ENCODE data around the gene TXNDC15.

The TXNDC15 gene

DNA sequence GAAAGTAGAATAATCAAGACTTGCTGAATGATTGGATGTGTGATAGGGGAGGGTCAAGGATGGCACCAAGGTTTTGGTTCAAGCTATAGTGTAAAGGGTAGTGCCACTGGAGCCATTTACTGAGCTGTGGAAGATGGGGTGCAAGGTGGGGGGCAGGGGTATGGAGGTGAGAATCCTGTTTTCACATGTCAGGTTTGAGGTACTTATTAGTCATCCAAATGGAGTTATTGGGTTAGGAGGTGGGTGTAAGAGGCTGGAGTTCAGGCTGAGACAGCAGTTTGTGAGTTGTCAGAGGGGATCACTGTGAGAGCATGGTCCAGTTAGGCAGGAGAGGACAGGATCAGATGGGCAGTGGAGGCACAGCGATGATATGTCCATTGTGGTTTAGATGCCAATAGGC lies 39.6 kb downstream of the TXNDC15 start:
- DNase-seq: no peak
- H3K27me3 ChIP-seq (replicated peaks; ENCODE audit: control insufficient read depth, insufficient read depth, low read length, poor library complexity, severe bottlenecking): no peaks in the 10 kb centered on the region
- peaks cover 24% of the 10 kb centered on the region for H3K36me3 ChIP-seq (ENCODE audit: control insufficient read depth, insufficient read depth, low read length)

DNA sequence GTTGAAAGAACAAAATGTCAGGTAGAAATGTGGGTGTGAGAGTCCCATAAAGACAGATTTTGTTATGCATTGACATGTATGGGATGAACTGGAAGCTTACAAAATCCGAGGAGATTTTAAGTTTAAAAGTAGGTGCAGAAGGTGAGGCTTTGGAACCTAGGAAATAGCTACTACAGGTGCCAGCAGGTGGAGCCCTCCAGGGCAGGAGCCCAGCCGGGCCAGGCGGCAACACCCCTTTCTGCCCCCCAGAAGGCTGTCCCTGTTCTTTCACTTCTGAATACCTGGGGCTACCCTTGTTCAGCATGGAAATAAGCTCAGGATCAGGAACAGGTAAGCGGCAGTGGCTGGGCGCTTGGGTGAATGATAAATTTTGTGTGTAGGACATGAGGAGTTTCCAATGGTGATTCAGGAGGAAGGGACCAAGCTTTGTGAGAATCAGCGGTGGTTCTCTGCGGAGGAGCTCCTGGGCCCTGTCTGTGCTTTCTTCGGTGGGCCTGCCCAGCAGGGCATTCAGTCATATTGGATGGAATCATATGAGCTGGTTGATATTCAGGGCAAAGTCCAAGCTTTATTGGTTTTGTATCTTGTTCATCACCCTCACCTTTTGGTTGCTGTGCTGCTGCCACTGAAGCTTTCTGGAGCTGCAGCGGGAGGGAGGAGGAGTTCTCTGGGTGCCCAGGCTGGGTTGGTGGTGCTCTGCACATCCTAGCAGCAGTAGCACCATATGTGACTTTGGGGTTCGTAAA lies 43.1 kb downstream of the TXNDC15 start:
- Histone ChIP-seq H3K27me3 (replicated peaks; ENCODE audit: control insufficient read depth, insufficient read depth, low read length, poor library complexity, severe bottlenecking) (no peaks in the 10 kb centered on the region), H3K4me3 (ENCODE audit: insufficient read depth, low read depth, low read length, poor library complexity, severe bottlenecking) (no peak overlapping the region), H3K9me3 (ENCODE audit: control insufficient read depth, low read length) (no peaks in the 10 kb centered on the region), H3K27ac (ENCODE audit: insufficient read depth, low read length, poor library complexity, severe bottlenecking) (no peak overlapping the region), H3K4me1 (ENCODE audit: control insufficient read depth, insufficient read depth, low read length, poor library complexity, severe bottlenecking) (no peaks in the 10 kb centered on the region), H3K36me3 (ENCODE audit: control insufficient read depth, insufficient read depth, low read length) (peaks cover 19% of the 10 kb centered on the region)
- DNase-seq: no peak

More for the DNA sequence above, 39.6 kb downstream of the TXNDC15 start:
- Histone ChIP-seq H3K4me1 (ENCODE audit: control insufficient read depth, insufficient read depth, low read length, poor library complexity, severe bottlenecking) (no peaks in the 10 kb centered on the region), H3K4me3 (ENCODE audit: insufficient read depth, low read depth, low read length, poor library complexity, severe bottlenecking) (no peak overlapping the region), H3K9me3 (ENCODE audit: control insufficient read depth, low read length) (no peaks in the 10 kb centered on the region), H3K27ac (ENCODE audit: insufficient read depth, low read length, poor library complexity, severe bottlenecking) (no peak overlapping the region)

DNA sequence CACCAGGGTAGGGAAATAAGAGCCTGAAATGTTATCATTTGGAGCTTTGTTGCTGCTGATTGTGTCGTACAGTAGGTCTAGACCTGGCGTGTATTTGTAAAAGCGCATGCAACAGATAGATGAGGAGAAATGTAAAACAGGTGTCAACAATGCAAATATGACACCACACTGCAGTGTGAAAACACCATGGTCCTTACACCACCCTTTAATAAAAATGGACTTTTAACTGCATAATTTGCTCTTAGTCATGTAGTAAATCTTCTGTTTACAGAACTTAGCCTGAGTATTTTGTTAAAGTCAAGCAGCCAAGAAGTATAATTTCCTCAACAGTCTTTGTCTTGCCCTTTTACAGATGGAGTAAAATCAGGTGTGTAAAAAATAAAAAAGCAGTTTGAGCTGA lies 44.7 kb downstream of the TXNDC15 start:
- Histone ChIP-seq H3K27ac (ENCODE audit: insufficient read depth, low read length, poor library complexity, severe bottlenecking) (no peak overlapping the region), H3K4me3 (ENCODE audit: insufficient read depth, low read depth, low read length, poor library complexity, severe bottlenecking) (no peak overlapping the region), H3K4me1 (ENCODE audit: control insufficient read depth, insufficient read depth, low read length, poor library complexity, severe bottlenecking) (no peaks in the 10 kb centered on the region), H3K36me3 (ENCODE audit: control insufficient read depth, insufficient read depth, low read length) (peaks cover 20% of the 10 kb centered on the region), H3K27me3 (replicated peaks; ENCODE audit: control insufficient read depth, insufficient read depth, low read length, poor library complexity, severe bottlenecking) (no peaks in the 10 kb centered on the region), H3K9me3 (ENCODE audit: control insufficient read depth, low read length) (no peaks in the 10 kb centered on the region)
- DNase-seq: no peak

DNA sequence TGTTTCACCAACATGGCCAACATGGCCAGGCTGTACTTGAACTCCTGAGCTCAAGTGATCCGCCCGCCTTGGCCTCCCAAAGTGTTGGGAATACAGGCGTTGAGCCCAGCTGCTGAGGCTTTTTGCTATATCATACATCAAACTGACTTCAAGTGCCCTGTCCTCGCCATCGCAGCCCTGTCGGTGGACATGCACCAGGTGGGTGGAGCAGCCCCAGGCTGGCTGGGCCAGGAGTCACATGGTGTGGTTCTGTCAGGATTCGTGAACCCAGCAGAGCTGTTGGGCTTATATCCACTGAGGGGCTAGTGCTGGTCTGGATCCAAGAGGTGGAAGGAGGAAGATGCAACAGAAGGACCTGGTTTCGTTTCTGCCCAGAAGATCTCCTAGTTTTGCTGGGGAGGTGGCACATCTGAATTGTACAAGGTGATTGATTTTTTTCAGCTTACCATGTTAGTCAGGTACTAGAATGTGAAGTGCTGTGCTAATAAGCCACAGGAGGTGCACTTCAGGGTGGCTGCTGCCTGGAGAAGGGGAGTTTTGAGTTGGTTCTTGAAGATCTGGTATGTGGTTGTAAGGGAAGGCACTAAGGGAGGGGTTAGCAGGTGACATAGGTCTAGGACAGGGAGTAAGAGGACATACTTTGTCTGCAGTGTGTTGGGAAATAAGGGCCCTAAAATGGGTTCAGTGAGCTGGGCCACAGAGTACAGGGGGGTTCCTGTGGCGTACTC lies 46.8 kb downstream of the TXNDC15 start:
- Histone ChIP-seq H3K9me3 (ENCODE audit: control insufficient read depth, low read length) (no peaks in the 10 kb centered on the region), H3K4me1 (ENCODE audit: control insufficient read depth, insufficient read depth, low read length, poor library complexity, severe bottlenecking) (no peaks in the 10 kb centered on the region), H3K27me3 (replicated peaks; ENCODE audit: control insufficient read depth, insufficient read depth, low read length, poor library complexity, severe bottlenecking) (no peaks in the 10 kb centered on the region), H3K4me3 (ENCODE audit: insufficient read depth, low read depth, low read length, poor library complexity, severe bottlenecking) (no peak overlapping the region), H3K27ac (ENCODE audit: insufficient read depth, low read length, poor library complexity, severe bottlenecking) (no peak overlapping the region), H3K36me3 (ENCODE audit: control insufficient read depth, insufficient read depth, low read length) (peaks cover 11% of the 10 kb centered on the region)
- no peak for DNase-seq

DNA sequence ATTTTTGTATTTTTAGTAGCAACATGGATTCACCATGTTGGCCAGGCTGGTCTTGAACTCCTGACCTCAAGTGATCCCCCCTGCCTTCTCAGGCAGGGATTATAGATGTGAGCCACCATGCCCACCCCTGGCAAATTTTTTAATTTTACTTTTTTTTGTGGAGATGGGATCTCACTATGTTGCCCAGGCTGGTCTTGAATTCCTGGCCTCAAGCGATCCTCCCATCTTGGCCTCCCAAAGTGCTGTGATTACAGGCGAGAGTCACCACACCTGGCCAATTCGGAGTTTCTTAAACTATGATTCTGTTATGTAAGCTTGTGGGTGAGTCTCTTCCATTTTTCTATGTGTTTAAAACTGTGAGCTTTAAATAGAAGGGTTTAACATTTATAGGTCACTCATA lies 58.3 kb downstream of the TXNDC15 start:
- H3K9me3 ChIP-seq (ENCODE audit: control insufficient read depth, low read length): no peaks in the 10 kb centered on the region
- no peaks in the 10 kb centered on the region for H3K27me3 ChIP-seq (replicated peaks; ENCODE audit: control insufficient read depth, insufficient read depth, low read length, poor library complexity, severe bottlenecking)
- DNase-seq: no peak
- no peak overlapping the region for H3K4me3 ChIP-seq (ENCODE audit: insufficient read depth, low read depth, low read length, poor library complexity, severe bottlenecking)
- H3K36me3 ChIP-seq (ENCODE audit: control insufficient read depth, insufficient read depth, low read length): peaks cover 8% of the 10 kb centered on the region
- H3K4me1 ChIP-seq (ENCODE audit: control insufficient read depth, insufficient read depth, low read length, poor library complexity, severe bottlenecking): no peaks in the 10 kb centered on the region
- H3K27ac ChIP-seq (ENCODE audit: insufficient read depth, low read length, poor library complexity, severe bottlenecking): no peak overlapping the region

DNA sequence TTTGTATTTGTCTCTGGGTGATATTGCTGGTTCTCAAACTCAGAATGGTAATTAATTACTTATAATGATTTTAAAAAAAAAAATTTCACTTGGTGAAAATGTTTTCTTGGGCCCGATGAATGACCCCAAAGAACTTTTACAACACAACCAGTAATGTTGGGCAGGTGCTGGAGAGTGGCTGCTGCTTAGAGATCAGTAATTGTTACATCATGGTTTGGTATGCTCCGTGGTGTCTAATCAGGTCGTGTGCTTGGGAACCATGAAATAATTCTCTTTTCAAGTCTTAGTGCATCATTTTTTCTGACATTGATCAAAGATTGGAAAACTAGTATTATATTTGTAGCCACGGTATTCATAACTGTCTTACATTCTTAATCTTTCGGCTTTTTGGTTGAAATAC lies 60.0 kb downstream of the TXNDC15 start:
- Histone ChIP-seq H3K4me3 (ENCODE audit: insufficient read depth, low read depth, low read length, poor library complexity, severe bottlenecking) (no peak overlapping the region), H3K4me1 (ENCODE audit: control insufficient read depth, insufficient read depth, low read length, poor library complexity, severe bottlenecking) (no peaks in the 10 kb centered on the region), H3K9me3 (ENCODE audit: control insufficient read depth, low read length) (no peaks in the 10 kb centered on the region), H3K36me3 (ENCODE audit: control insufficient read depth, insufficient read depth, low read length) (peaks cover 9% of the 10 kb centered on the region), H3K27me3 (replicated peaks; ENCODE audit: control insufficient read depth, insufficient read depth, low read length, poor library complexity, severe bottlenecking) (no peaks in the 10 kb centered on the region), H3K27ac (ENCODE audit: insufficient read depth, low read length, poor library complexity, severe bottlenecking) (no peak overlapping the region)
- no peak for DNase-seq

DNA sequence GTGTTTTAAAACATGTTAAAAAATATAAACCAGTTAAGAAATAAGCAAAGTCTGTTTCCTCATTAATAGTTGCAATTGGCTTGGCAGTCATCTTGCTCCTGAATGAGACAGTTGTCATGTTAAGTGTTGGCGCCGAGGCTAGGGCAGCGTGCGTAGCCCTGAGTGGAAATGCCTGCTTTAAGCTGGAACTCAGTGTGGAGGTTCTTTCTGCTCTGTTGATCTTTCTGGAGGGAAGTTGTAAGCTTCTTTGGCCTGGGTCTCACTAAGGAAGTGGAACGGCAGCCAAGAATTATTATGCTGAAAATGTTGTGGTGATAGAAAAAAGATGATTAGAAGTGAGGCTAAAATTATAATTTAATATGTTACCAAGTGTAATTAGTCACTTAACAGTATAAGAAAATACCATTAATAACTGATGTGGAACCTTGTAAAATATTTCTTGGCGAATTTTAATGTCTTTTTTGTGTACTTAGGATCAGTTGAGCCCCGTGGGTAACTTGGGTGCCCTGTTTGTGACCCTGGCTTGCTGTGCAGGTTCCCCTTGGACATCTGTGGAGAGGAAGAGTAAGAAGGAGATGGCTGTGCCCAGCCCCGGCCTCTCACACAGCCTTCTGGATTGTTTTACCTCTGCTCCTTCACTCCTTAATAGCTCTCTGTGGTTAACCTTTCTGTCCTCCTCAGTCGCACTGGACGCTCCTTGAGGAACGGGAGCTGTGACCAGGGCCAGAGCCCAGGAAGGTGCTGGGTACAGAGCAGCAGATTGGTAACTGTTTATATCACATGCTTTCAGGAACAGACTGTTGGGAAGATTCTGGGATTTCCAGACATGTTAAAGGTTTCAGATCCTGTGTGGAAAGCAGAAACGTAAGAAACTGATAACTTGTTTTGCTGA lies 61.8 kb downstream of the TXNDC15 start:
- no peaks in the 10 kb centered on the region for H3K27me3 ChIP-seq (replicated peaks; ENCODE audit: control insufficient read depth, insufficient read depth, low read length, poor library complexity, severe bottlenecking)
- H3K4me1 ChIP-seq (ENCODE audit: control insufficient read depth, insufficient read depth, low read length, poor library complexity, severe bottlenecking): no peaks in the 10 kb centered on the region
- H3K27ac ChIP-seq (ENCODE audit: insufficient read depth, low read length, poor library complexity, severe bottlenecking): no peak overlapping the region
- peaks cover 15% of the 10 kb centered on the region for H3K36me3 ChIP-seq (ENCODE audit: control insufficient read depth, insufficient read depth, low read length)
- H3K4me3 ChIP-seq (ENCODE audit: insufficient read depth, low read depth, low read length, poor library complexity, severe bottlenecking): no peak overlapping the region
- no peaks in the 10 kb centered on the region for H3K9me3 ChIP-seq (ENCODE audit: control insufficient read depth, low read length)
- DNase-seq: no peak

DNA sequence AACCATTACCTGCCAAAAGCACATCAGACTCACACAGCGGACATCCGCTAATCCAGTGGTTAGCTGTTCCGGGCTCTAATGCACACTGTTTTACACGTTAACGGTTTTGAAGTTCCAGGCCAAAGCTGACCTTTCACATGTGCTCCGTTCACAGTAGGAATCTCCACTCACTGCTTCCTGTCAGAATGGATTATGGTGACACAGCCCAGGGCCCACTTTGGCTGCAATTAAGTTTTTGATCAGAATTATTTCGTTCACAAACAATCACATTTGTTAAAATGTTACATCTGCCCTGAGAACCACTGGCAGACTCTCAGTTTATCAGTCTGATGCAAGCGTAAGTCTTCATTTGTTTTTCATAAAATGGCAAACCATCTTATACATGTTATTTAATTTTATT lies 63.4 kb downstream of the TXNDC15 start:
- DNase-seq: no peak
- H3K36me3 ChIP-seq (ENCODE audit: control insufficient read depth, insufficient read depth, low read length): peaks cover 13% of the 10 kb centered on the region
- no peaks in the 10 kb centered on the region for H3K27me3 ChIP-seq (replicated peaks; ENCODE audit: control insufficient read depth, insufficient read depth, low read length, poor library complexity, severe bottlenecking)
- no peak overlapping the region for H3K27ac ChIP-seq (ENCODE audit: insufficient read depth, low read length, poor library complexity, severe bottlenecking)
- H3K4me3 ChIP-seq (ENCODE audit: insufficient read depth, low read depth, low read length, poor library complexity, severe bottlenecking): no peak overlapping the region
- H3K4me1 ChIP-seq (ENCODE audit: control insufficient read depth, insufficient read depth, low read length, poor library complexity, severe bottlenecking): no peaks in the 10 kb centered on the region
- no peaks in the 10 kb centered on the region for H3K9me3 ChIP-seq (ENCODE audit: control insufficient read depth, low read length)

DNA sequence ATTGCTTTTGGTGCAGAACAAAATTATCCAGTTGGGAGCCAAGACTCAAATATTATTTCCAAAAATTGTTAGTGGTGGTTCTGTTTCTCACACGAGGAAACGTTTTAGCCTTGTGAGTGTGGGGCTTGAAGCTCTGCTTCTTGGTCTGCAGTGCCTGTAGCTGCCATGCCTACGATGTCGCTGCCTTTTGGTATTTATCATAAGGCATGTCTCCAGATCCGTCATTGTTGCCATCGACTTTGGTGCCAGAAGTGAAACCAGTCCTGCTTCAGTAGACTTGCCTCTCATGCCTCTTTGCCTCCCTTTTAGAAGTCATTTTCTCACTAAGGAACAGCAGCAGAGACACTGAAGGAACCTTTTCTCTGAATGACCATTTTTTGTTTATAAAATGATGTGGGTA lies 63.9 kb downstream of the TXNDC15 start:
- H3K27me3 ChIP-seq (replicated peaks; ENCODE audit: control insufficient read depth, insufficient read depth, low read length, poor library complexity, severe bottlenecking): no peaks in the 10 kb centered on the region
- H3K36me3 ChIP-seq (ENCODE audit: control insufficient read depth, insufficient read depth, low read length): peaks cover 9% of the 10 kb centered on the region
- H3K27ac ChIP-seq (ENCODE audit: insufficient read depth, low read length, poor library complexity, severe bottlenecking): no peak overlapping the region
- no peaks in the 10 kb centered on the region for H3K9me3 ChIP-seq (ENCODE audit: control insufficient read depth, low read length)
- H3K4me1 ChIP-seq (ENCODE audit: control insufficient read depth, insufficient read depth, low read length, poor library complexity, severe bottlenecking): no peaks in the 10 kb centered on the region
- DNase-seq: no peak
- H3K4me3 ChIP-seq (ENCODE audit: insufficient read depth, low read depth, low read length, poor library complexity, severe bottlenecking): no peak overlapping the region
